Psoas muscle (tissue), 8 donors: ENCODE measurements around the gene BCL2L2. TPM values are rescaled to one million over a fixed set of nuclear protein-coding genes. Genes with fewer than 3 reads are reported as not detected.
"Not testable (repeated sequence)": the region's sequence is repeated elsewhere in the genome, so short reads cannot be mapped to it uniquely, and the experiment has no call there.

Source experiments
- ATAC-seq, 4 donors: fragments of 200-7000 bp; cut with Tn5 transposase; one replicate each; pipeline ENCODE4 v1.9.1; 2020; ENCODE audit warnings: moderate library complexity in 3 of 4, mild to moderate bottlenecking in 2 of 4
- DNase-seq, 2 donors: peaks; one replicate each; pipeline ENCODE4 v3.0.0-alpha.2; 2020
- H3K27ac ChIP-seq: fragments of 200-600 bp; one replicate; pipeline ENCODE4 v1.8.0; 2022
- H3K27me3 ChIP-seq, 3 donors: fragments of 200-600 bp in 1 of 3; one replicate each; pipeline versions ENCODE4 v1.6.1 to v1.8.0; 2013 to 2022; ENCODE audit warnings: low read length in 2 of 3, mild to moderate bottlenecking in 2 of 3, moderate library complexity in 1 of 3; ENCODE audit not compliant: insufficient read depth in 3 of 3
- H3K36me3 ChIP-seq, 2 donors: fragments of 200-600 bp in 1 of 2; one replicate each; pipeline versions ENCODE4 v1.6.1 to v1.8.0; 2013 to 2022; ENCODE audit warnings: low read depth in 1 of 2, mild to moderate bottlenecking in 1 of 2, moderate library complexity in 1 of 2; ENCODE audit not compliant: insufficient read depth in 1 of 2
- H3K4me1 ChIP-seq: fragments of 200-600 bp; one replicate; pipeline ENCODE4 v1.8.0; 2022
- H3K4me3 ChIP-seq: fragments of 200-600 bp; one replicate; pipeline ENCODE4 v1.8.0; 2022; ENCODE audit warnings: mild to moderate bottlenecking
- H3K9me3 ChIP-seq: fragments of 200-600 bp; one replicate; pipeline ENCODE4 v1.8.0; 2022
- CTCF ChIP-seq: fragments of 200-600 bp; IDR thresholded peaks from one replicate; pipeline ENCODE4 v1.8.0; 2022; ENCODE audit warnings: antibody characterized with exemption
- WGBS, 3 donors: extraction: QIAGEN DNeasy Blood & Tissue Kit; methylation state at CpG; one replicate each; pipeline versions ENCODE4 v1.1.6 to v1.1.7; 2013; 5-methylcytosine and 5-hydroxymethylcytosine counted together
- intact Hi-C, 2 donors: fragments of 100-400 bp; cut with DNase I; formaldehyde crosslinking; loops; one replicate each; pipeline versions ENCODE4 v1.11.0 to v1.14.2; 2022
- polyA plus RNA-seq, 3 donors: library from polyadenylated mRNA; stranded (reverse); fragments of 200-250 nt; gene quantifications; one replicate each; pipeline ENCODE4 v1.2.3, GENCODE V29; 2013
- total RNA-seq, 4 donors: library from RNA; stranded (reverse); fragmentation: NEBNext Ultra II Directional in 2 of 4; extraction: Animal tissue kit (Norgen Biotek cat#: 25700) in 2 of 4; gene quantifications; one replicate each; pipeline versions ENCODE4 v1.2.1 to v1.2.4, GENCODE V29; 2021 to 2023
- donor health status: healthy with polysubstance abuse.
- donor health status: DM: no; HTN: no; CAD: no; lungs with moderate emphysema.
- donor health status: Bipolar disorder and iron deficiency.
- donor health status: healthy.
- donor health status: DM: yes; HTN: yes; CAD: no.
- donor health status: DM: no; HTN: no; CAD: no.
- donor health status: DM: no; HTN: no; CAD: no.
- donor health status: DM: yes; HTN: yes; CAD: no.

BCL2L2 gene
- total and polyA plus RNA-seq, 7 donors = 12.1 to 30.2 (median 23.6) TPM

- peak in 1 of 4 donors; percentile 30 for ATAC-seq
- WGBS, 3 donors = 36 to 70% (median 45%) methylated on average over 2 of the region's 2 CpGs
- peaks cover 0 to 10% of the 10 kb centered on the region in 2 donors for H3K36me3 ChIP-seq
- intact Hi-C loops = loop anchor here in 1 of 2 donors (5.0 kb wide), 1 partner anchor 158 kb away; the partner anchor contains the start of gene CEBPE
- DNase-seq = no peak
- no peak for TF ChIP-seq CTCF
- H3K9me3 ChIP-seq = no peaks in the 10 kb centered on the region
- H3K27ac ChIP-seq = no peak overlapping the region
- no peaks in the 10 kb centered on the region for H3K27me3 ChIP-seq
- H3K4me3 ChIP-seq = no peak overlapping the region
- H3K4me1 ChIP-seq = peaks cover 4% of the 10 kb centered on the region
These were observed 31.2 kb upstream of the BCL2L2 start for GRCh38 chr14:23275412-23275811.

- peaks cover 0 to 15% of the 10 kb centered on the region in 2 donors for H3K36me3 ChIP-seq
- ATAC-seq = no peak
- DNase-seq = no peak
- peaks cover 4% of the 10 kb centered on the region for H3K4me1 ChIP-seq
- no peaks in the 10 kb centered on the region for H3K27me3 ChIP-seq
- WGBS, 3 donors = 65 to 79% (median 75%) methylated on average over 3 of the region's 3 CpGs
- H3K27ac ChIP-seq = no peak overlapping the region
- intact Hi-C loops = loop anchor here in 1 of 2 donors (5.0 kb wide), 1 partner anchor 160 kb away; the partner anchor contains the start of gene CEBPE
- no peak overlapping the region for H3K4me3 ChIP-seq
- no peaks in the 10 kb centered on the region for H3K9me3 ChIP-seq
- no peak for TF ChIP-seq CTCF
These were observed 29.4 kb upstream of the BCL2L2 start for GRCh38 chr14:23277189-23277588.

- not testable (repeated sequence) for H3K9me3 ChIP-seq, H3K27ac ChIP-seq, DNase-seq, H3K27me3 ChIP-seq, H3K4me3 ChIP-seq, ATAC-seq, H3K4me1 ChIP-seq
- 78 to 92% (median 81%) methylated on average over 6 of the region's 6 CpGs for WGBS, 3 donors
- peaks cover 0 to 19% of the 10 kb centered on the region in 2 donors for H3K36me3 ChIP-seq
- intact Hi-C loops = loop anchor here in 1 of 2 donors (5.0 kb wide), 1 partner anchor 161 kb away; the partner anchor contains the start of gene CEBPE
These were observed 28.7 kb upstream of the BCL2L2 start for GRCh38 chr14:23277928-23278327.

GRCh38 chr14:23281247-23281646, 25.4 kb upstream of the BCL2L2 start:
- DNase-seq (no peak), ATAC-seq (no peak)
- no peaks in the 10 kb centered on the region for H3K27me3 ChIP-seq
- peaks cover 0 to 14% of the 10 kb centered on the region in 2 donors for H3K36me3 ChIP-seq
- H3K27ac ChIP-seq = no peak overlapping the region
- H3K4me1 ChIP-seq = peaks cover 16% of the 10 kb centered on the region
- intact Hi-C loops = no loop called here
- WGBS, 3 donors = 95% methylated on average over 6 of the region's 6 CpGs
- no peak overlapping the region for H3K4me3 ChIP-seq
- no peak for TF ChIP-seq CTCF
- H3K9me3 ChIP-seq = no peaks in the 10 kb centered on the region

GRCh38 chr14:23284654-23285529, 21.7 kb upstream of the BCL2L2 start:
- peak overlapping the region; percentile 89 for H3K27ac ChIP-seq
- ATAC-seq = peak in 2 of 4 donors; percentile 0 to 14
- H3K9me3 ChIP-seq = no peaks in the 10 kb centered on the region
- no peak for TF ChIP-seq CTCF
- 25 to 29% (median 27%) methylated on average over 9 of the region's 9 CpGs for WGBS, 3 donors
- peak overlapping the region; percentile 94 for H3K4me3 ChIP-seq
- H3K4me1 ChIP-seq = peaks cover 16% of the 10 kb centered on the region
- no peaks in the 10 kb centered on the region for H3K27me3 ChIP-seq
- intact Hi-C loops = no loop called here
- no peak for DNase-seq
- peaks cover 5 to 16% of the 10 kb centered on the region in 2 donors for H3K36me3 ChIP-seq
